PC-3 (cell line): ENCODE results near the gene WDR5B.

Experiments
- EZH2 ChIP-seq: fragments of 300-600 bp; sonication (generic); IDR thresholded peaks from one replicate; pipeline ENCODE4 v1.6.1; 2017; ENCODE audit warnings: antibody characterized with exemption, mild to moderate bottlenecking, low read length; ENCODE audit not compliant: unreplicated experiment
- TF ChIP-seq, protein P1 (sequence below): fragments of 300-600 bp; sonication (generic); conservative IDR thresholded peaks from 2 replicates; pipeline ENCODE4 v1.5.1; 2017; ENCODE audit warnings: antibody characterized with exemption, low read depth, mild to moderate bottlenecking, low read length

DNA sequence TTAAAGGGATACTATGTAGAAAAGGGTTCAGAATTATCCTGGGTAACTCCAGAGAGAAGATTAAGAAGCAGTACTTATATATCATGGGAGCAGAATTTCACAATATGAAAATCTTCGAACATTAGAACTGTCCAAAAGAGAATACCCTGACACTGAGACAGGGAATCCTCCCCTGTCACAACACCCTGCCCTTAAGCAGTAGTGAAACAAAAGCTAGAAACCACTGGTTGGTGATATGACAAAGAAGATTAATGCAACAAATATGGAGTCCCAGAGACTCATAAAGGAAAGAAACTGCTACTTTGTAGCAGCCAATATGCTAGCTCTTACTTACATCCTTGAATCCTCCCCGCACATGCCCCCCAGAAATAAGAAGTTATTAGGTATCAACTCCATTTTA, 51.4 kb downstream of the WDR5B start:
- TF ChIP-seq, protein P1, sequence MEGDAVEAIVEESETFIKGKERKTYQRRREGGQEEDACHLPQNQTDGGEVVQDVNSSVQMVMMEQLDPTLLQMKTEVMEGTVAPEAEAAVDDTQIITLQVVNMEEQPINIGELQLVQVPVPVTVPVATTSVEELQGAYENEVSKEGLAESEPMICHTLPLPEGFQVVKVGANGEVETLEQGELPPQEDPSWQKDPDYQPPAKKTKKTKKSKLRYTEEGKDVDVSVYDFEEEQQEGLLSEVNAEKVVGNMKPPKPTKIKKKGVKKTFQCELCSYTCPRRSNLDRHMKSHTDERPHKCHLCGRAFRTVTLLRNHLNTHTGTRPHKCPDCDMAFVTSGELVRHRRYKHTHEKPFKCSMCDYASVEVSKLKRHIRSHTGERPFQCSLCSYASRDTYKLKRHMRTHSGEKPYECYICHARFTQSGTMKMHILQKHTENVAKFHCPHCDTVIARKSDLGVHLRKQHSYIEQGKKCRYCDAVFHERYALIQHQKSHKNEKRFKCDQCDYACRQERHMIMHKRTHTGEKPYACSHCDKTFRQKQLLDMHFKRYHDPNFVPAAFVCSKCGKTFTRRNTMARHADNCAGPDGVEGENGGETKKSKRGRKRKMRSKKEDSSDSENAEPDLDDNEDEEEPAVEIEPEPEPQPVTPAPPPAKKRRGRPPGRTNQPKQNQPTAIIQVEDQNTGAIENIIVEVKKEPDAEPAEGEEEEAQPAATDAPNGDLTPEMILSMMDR = no peak
- TF ChIP-seq EZH2 = no peak
